Prostate gland (tissue), 2 donors: ENCODE data around the gene TFAP2A.

Source experiments
- CTCF ChIP-seq, 4 experiments: fragments of 200-600 bp in 2 of 4; fragments of 450-650 bp in 2 of 4; sonication (generic) in 2 of 4; IDR thresholded peaks; 1 replicate in 3 of 4; 2 replicates in 1 of 4; pipeline ENCODE4 v1.5.1; 2016 to 2019; ENCODE audit warnings: antibody characterized with exemption in 4 of 4, mild to moderate bottlenecking in 2 of 4, moderate library complexity in 2 of 4
- POLR2A ChIP-seq: fragments of 450-650 bp; IDR thresholded peaks from one replicate; pipeline ENCODE4 v1.6.1; 2016; ENCODE audit warnings: antibody characterized with exemption, mild to moderate bottlenecking

GRCh38 chr6:10409731-10410206, 5.1 kb downstream of the TFAP2A start:
- no peak for TF ChIP-seq CTCF (IDR thresholded peaks at IDR 0.05)
- TF ChIP-seq POLR2A, result no peak
